ENCODE measurements around the gene ITPR2. TPM values are rescaled to one million over a fixed set of nuclear protein-coding genes. Genes with fewer than 3 reads are reported as not detected.
"Not testable (repeated sequence)": the region's sequence is repeated elsewhere in the genome, so short reads cannot be mapped to it uniquely, and the experiment has no call there.

Gene ITPR2
- total and polyA plus RNA-seq, 5 experiments from 2014 or later, result 4.6 to 45.9 (median 9.6) TPM

- no peaks in the 10 kb centered on the region for H3K9me3 Mint-ChIP-seq
- H3K27ac Mint-ChIP-seq, result no peak overlapping the region
- H3K36me3 Mint-ChIP-seq, result no peaks in the 10 kb centered on the region
- peak overlapping the region in 1 of 10 donors; percentile 33 for H3K4me3 Mint-ChIP-seq
- no peaks in the 10 kb centered on the region for H3K27me3 Mint-ChIP-seq
- no peak for ATAC-seq
- no peak for DNase-seq
- peaks cover 2 to 11% (median 4%) of the 10 kb centered on the region in 4 donors for H3K4me1 Mint-ChIP-seq
- POLR2A ChIA-PET, result no interaction called here
These were observed 13.0 kb upstream of the ITPR2 start for GRCh38 chr12:26845984-26846383.

GRCh38 chr12:26845057-26845666 lies 12.2 kb upstream of the ITPR2 start:
- H3K27me3 Mint-ChIP-seq, result no peaks in the 10 kb centered on the region
- H3K9me3 Mint-ChIP-seq, result no peaks in the 10 kb centered on the region
- ATAC-seq (no peak), DNase-seq (peak in 2 of 10 donors; percentile 13 to 14)
- peaks cover 2 to 12% (median 7%) of the 10 kb centered on the region in 4 donors for H3K4me1 Mint-ChIP-seq
- H3K4me3 Mint-ChIP-seq, result no peak overlapping the region
- H3K36me3 Mint-ChIP-seq, result no peaks in the 10 kb centered on the region
- H3K27ac Mint-ChIP-seq, result no peak overlapping the region
- POLR2A ChIA-PET, result no interaction called here

GRCh38 chr12:26843311-26843710 lies 10.3 kb upstream of the ITPR2 start:
- POLR2A ChIA-PET, result no interaction called here
- H3K27ac Mint-ChIP-seq, result no peak overlapping the region
- no peak for DNase-seq
- no peak overlapping the region for H3K4me3 Mint-ChIP-seq
- ATAC-seq, result no peak
- H3K4me1 Mint-ChIP-seq, result peaks cover 2 to 12% (median 7%) of the 10 kb centered on the region in 4 donors
- no peaks in the 10 kb centered on the region for H3K27me3 Mint-ChIP-seq
- H3K9me3 Mint-ChIP-seq, result no peaks in the 10 kb centered on the region
- no peaks in the 10 kb centered on the region for H3K36me3 Mint-ChIP-seq

- Mint-ChIP-seq H3K4me3 (no peak overlapping the region), H3K36me3 (no peaks in the 10 kb centered on the region), H3K27me3 (no peaks in the 10 kb centered on the region), H3K9me3 (no peaks in the 10 kb centered on the region), H3K27ac (no peak overlapping the region), H3K4me1 (peaks cover 4 to 8% (median 7%) of the 10 kb centered on the region in 4 donors)
- ATAC-seq (peak; percentile 23 to 53), DNase-seq (peak in 4 of 10 donors; percentile 6 to 45 (median 24))
- POLR2A ChIA-PET, result interaction anchor here (1.2 kb wide), 1 partner anchor 8 kb away, joined by 4 read pairs; the partner anchor contains the start of gene ITPR2
These were observed 8.1 kb upstream of the ITPR2 start for GRCh38 chr12:26841085-26841484.

GRCh38 chr12:26839512-26839911 lies 6.5 kb upstream of the ITPR2 start:
- H3K27ac Mint-ChIP-seq, result no peak overlapping the region
- peaks cover 4 to 8% (median 6%) of the 10 kb centered on the region in 4 donors for H3K4me1 Mint-ChIP-seq
- H3K4me3 Mint-ChIP-seq, result no peak overlapping the region
- H3K27me3 Mint-ChIP-seq, result no peaks in the 10 kb centered on the region
- H3K9me3 Mint-ChIP-seq, result no peaks in the 10 kb centered on the region
- DNase-seq (no peak), ATAC-seq (no peak)
- no peaks in the 10 kb centered on the region for H3K36me3 Mint-ChIP-seq
- POLR2A ChIA-PET, result no interaction called here

- peaks cover 6 to 12% (median 9%) of the 10 kb centered on the region in 4 donors for H3K4me1 Mint-ChIP-seq
- H3K9me3 Mint-ChIP-seq, result no peaks in the 10 kb centered on the region
- POLR2A ChIA-PET, result no interaction called here
- H3K36me3 Mint-ChIP-seq, result no peaks in the 10 kb centered on the region
- ATAC-seq (no peak), DNase-seq (no peak)
- H3K27ac Mint-ChIP-seq, result no peak overlapping the region
- H3K4me3 Mint-ChIP-seq, result no peak overlapping the region
- H3K27me3 Mint-ChIP-seq, result no peaks in the 10 kb centered on the region
These were observed 6.0 kb upstream of the ITPR2 start for GRCh38 chr12:26838888-26839416.

GRCh38 chr12:26836201-26836600 lies 3.2 kb upstream of the ITPR2 start:
- Mint-ChIP-seq H3K4me1 (peaks cover 11 to 28% (median 20%) of the 10 kb centered on the region in 4 donors), H3K27me3 (no peaks in the 10 kb centered on the region), H3K36me3 (no peaks in the 10 kb centered on the region), H3K4me3 (peak overlapping the region in 1 of 10 donors; percentile 33), H3K27ac (no peak overlapping the region), H3K9me3 (no peaks in the 10 kb centered on the region)
- POLR2A ChIA-PET, result no interaction called here
- no peak for ATAC-seq
- DNase-seq, result no peak

- POLR2A ChIA-PET, result interaction anchor here (0.6 to 3.7 kb wide), 2 partner anchors 180 to 1352 kb away, joined by 5 to 30 read pairs; partner anchors contain the start of gene TM7SF3
- peaks cover 19 to 40% (median 30%) of the 10 kb centered on the region in 4 donors for H3K4me1 Mint-ChIP-seq
- not testable (repeated sequence) for ATAC-seq, H3K9me3 Mint-ChIP-seq, H3K27me3 Mint-ChIP-seq, DNase-seq, H3K36me3 Mint-ChIP-seq
- peak overlapping the region in 5 of 10 donors; percentile 5 to 98 (median 86) for H3K27ac Mint-ChIP-seq
- H3K4me3 Mint-ChIP-seq, result peak overlapping the region in 7 of 10 donors; percentile 2 to 99 (median 98)
These were observed 1.6 kb upstream of the ITPR2 start for GRCh38 chr12:26834503-26835060.

- peak overlapping the region; percentile 87 to 99 (median 96) for H3K4me3 Mint-ChIP-seq
- ATAC-seq, result peak; percentile 26 to 37
- POLR2A ChIA-PET, result interaction anchor here (0.6 to 3.7 kb wide), 8 partner anchors 9 to 1353 kb away, joined by 4 to 30 read pairs (median 6); partner anchors contain the start of genes MED21 and TM7SF3
These were observed 923 bp upstream of the ITPR2 start for GRCh38 chr12:26833743-26834490.

GRCh38 chr12:26831951-26832821 lies 808 bp downstream of the ITPR2 start:
- peak; percentile 47 to 56 for ATAC-seq
- H3K27me3 Mint-ChIP-seq, result no peaks in the 10 kb centered on the region
- POLR2A ChIA-PET, result interaction anchor here (0.7 to 3.7 kb wide), 13 partner anchors 9 to 473 kb away, joined by 3 to 30 read pairs (median 6); partner anchors contain the start of genes FGFR1OP2, INTS13, MED21 and STK38L
- DNase-seq, result peak; percentile 45 to 74 (median 58)
- H3K36me3 Mint-ChIP-seq, result no peaks in the 10 kb centered on the region
- H3K4me3 Mint-ChIP-seq, result peak overlapping the region; percentile 95 to 99 (median 98)
- H3K4me1 Mint-ChIP-seq, result peaks cover 22 to 61% (median 49%) of the 10 kb centered on the region in 4 donors
- peak overlapping the region; percentile 98 to 100 (median 98) for H3K27ac Mint-ChIP-seq
- no peaks in the 10 kb centered on the region for H3K9me3 Mint-ChIP-seq

More at GRCh38 chr12:26833743-26834490, 923 bp upstream of the ITPR2 start:
- Mint-ChIP-seq H3K36me3 (no peaks in the 10 kb centered on the region), H3K27me3 (no peaks in the 10 kb centered on the region), H3K4me1 (peaks cover 21 to 43% (median 36%) of the 10 kb centered on the region in 4 donors), H3K9me3 (no peaks in the 10 kb centered on the region), H3K27ac (peak overlapping the region; percentile 85 to 98 (median 92))
- DNase-seq, result peak; percentile 12 to 65 (median 28)

GRCh38 chr12:26830783-26831551 lies 2.0 kb downstream of the ITPR2 start:
- POLR2A ChIA-PET, result interaction anchor here (1.6 to 3.7 kb wide), 3 partner anchors 108 to 413 kb away, joined by 7 to 30 read pairs (median 9); partner anchors contain the start of genes FGFR1OP2, STK38L and TM7SF3
- Mint-ChIP-seq H3K9me3 (no peaks in the 10 kb centered on the region), H3K27ac (peak overlapping the region in 9 of 10 donors; percentile 9 to 81 (median 58)), H3K27me3 (no peaks in the 10 kb centered on the region), H3K4me3 (peak overlapping the region; percentile 12 to 82 (median 72)), H3K36me3 (no peaks in the 10 kb centered on the region), H3K4me1 (peaks cover 27 to 71% (median 58%) of the 10 kb centered on the region in 4 donors)
- no peak for ATAC-seq
- DNase-seq, result no peak
